ENCODE measurements around the gene TMEM200A.

Gene TMEM200A

GRCh38 chr6:130470766-130471165 lies 104.9 kb downstream of the TMEM200A start:
- Histone ChIP-seq H3K4me3 (ENCODE audit: low read depth, low read length) (no peak overlapping the region), H3K36me3 (replicated peaks) (no peaks in the 10 kb centered on the region), H3K27me3 (replicated peaks) (no peaks in the 10 kb centered on the region), H3K27ac (no peak overlapping the region)
- in situ Hi-C loops (cut with HindIII; ENCODE audit: low pct_ligation_motif_present, low sequenced_read_pairs), result no loop called here
- no peak for DNase-seq
- no peak for TF ChIP-seq CTCF (IDR thresholded peaks at IDR 0.05; ENCODE audit: low read depth, low read length, missing control alignments)

- Histone ChIP-seq H3K36me3 (replicated peaks) (no peaks in the 10 kb centered on the region), H3K27me3 (replicated peaks) (no peaks in the 10 kb centered on the region), H3K27ac (no peak overlapping the region), H3K4me3 (ENCODE audit: low read depth, low read length) (no peak overlapping the region)
- peak; percentile 87 for DNase-seq
- TF ChIP-seq CTCF (IDR thresholded peaks at IDR 0.05; ENCODE audit: low read depth, low read length, missing control alignments), result no peak
- in situ Hi-C loops (cut with HindIII; ENCODE audit: low pct_ligation_motif_present, low sequenced_read_pairs), result no loop called here
These were observed 108.1 kb downstream of the TMEM200A start for GRCh38 chr6:130473886-130474285.

- Histone ChIP-seq H3K27me3 (replicated peaks) (no peaks in the 10 kb centered on the region), H3K36me3 (replicated peaks) (no peaks in the 10 kb centered on the region), H3K27ac (peak overlapping the region; percentile 70), H3K4me3 (ENCODE audit: low read depth, low read length) (no peak overlapping the region)
- peak; percentile 63 for DNase-seq
- no peak for TF ChIP-seq CTCF (IDR thresholded peaks at IDR 0.05; ENCODE audit: low read depth, low read length, missing control alignments)
- in situ Hi-C loops (cut with HindIII; ENCODE audit: low pct_ligation_motif_present, low sequenced_read_pairs), result no loop called here
These were observed 117.0 kb downstream of the TMEM200A start for GRCh38 chr6:130482645-130483390.

GRCh38 chr6:130485870-130486269 lies 120.1 kb downstream of the TMEM200A start:
- no peak overlapping the region for H3K4me3 ChIP-seq (ENCODE audit: low read depth, low read length)
- TF ChIP-seq CTCF (IDR thresholded peaks at IDR 0.05; ENCODE audit: low read depth, low read length, missing control alignments), result no peak
- H3K27ac ChIP-seq, result no peak overlapping the region
- no peak for DNase-seq
- no peaks in the 10 kb centered on the region for H3K27me3 ChIP-seq (replicated peaks)
- H3K36me3 ChIP-seq (replicated peaks), result no peaks in the 10 kb centered on the region
- in situ Hi-C loops (cut with HindIII; ENCODE audit: low pct_ligation_motif_present, low sequenced_read_pairs), result no loop called here

- in situ Hi-C loops (cut with HindIII; ENCODE audit: low pct_ligation_motif_present, low sequenced_read_pairs), result no loop called here
- no peak for TF ChIP-seq CTCF (IDR thresholded peaks at IDR 0.05; ENCODE audit: low read depth, low read length, missing control alignments)
- H3K27ac ChIP-seq, result no peak overlapping the region
- H3K27me3 ChIP-seq (replicated peaks), result no peaks in the 10 kb centered on the region
- H3K4me3 ChIP-seq (ENCODE audit: low read depth, low read length), result no peak overlapping the region
- no peaks in the 10 kb centered on the region for H3K36me3 ChIP-seq (replicated peaks)
- DNase-seq, result no peak
These were observed 120.6 kb downstream of the TMEM200A start for GRCh38 chr6:130486417-130486816.

- no peak for DNase-seq
- Histone ChIP-seq H3K27me3 (replicated peaks) (no peaks in the 10 kb centered on the region), H3K4me3 (ENCODE audit: low read depth, low read length) (no peak overlapping the region), H3K36me3 (replicated peaks) (no peaks in the 10 kb centered on the region), H3K27ac (no peak overlapping the region)
- in situ Hi-C loops (cut with HindIII; ENCODE audit: low pct_ligation_motif_present, low sequenced_read_pairs), result no loop called here
- no peak for TF ChIP-seq CTCF (IDR thresholded peaks at IDR 0.05; ENCODE audit: low read depth, low read length, missing control alignments)
These were observed 123.7 kb downstream of the TMEM200A start for GRCh38 chr6:130489514-130489913.
